SK-N-MC (cell line): ENCODE data around the gene IGF2BP2.

Source experiments
- EZH2 ChIP-seq: fragments of 200-600 bp; sonication (generic); IDR thresholded peaks from one replicate; pipeline ENCODE4 v1.6.1; 2017; ENCODE audit warnings: antibody characterized with exemption
- FOXP2 ChIP-seq: optimal IDR thresholded peaks from 2 replicates; pipeline ENCODE3; 2011; ENCODE audit warnings: mild to moderate bottlenecking, moderate library complexity; ENCODE audit not compliant: insufficient read depth; ENCODE audit errors: extremely low read length, control extremely low read depth
- POLR2AphosphoS5 ChIP-seq: IDR thresholded peaks from 2 replicates; pipeline ENCODE4 v1.6.1; 2012; ENCODE audit warnings: mild to moderate bottlenecking, low read depth, low read length, borderline replicate concordance

- TF ChIP-seq EZH2, result no peak
- TF ChIP-seq POLR2AphosphoS5, result no peak
- no peak for TF ChIP-seq FOXP2
Measured at GRCh38 chr3:185760088-185760487, 64.8 kb downstream of the IGF2BP2 start.
